Measurements from ENCODE around the gene RBM18. TPM values are rescaled to one million over a fixed set of nuclear protein-coding genes. Genes with fewer than 3 reads are reported as not detected.

Gene RBM18
- total and polyA plus RNA-seq, 8 donors, result 17.8 to 38.7 (median 28.7) TPM

DNA sequence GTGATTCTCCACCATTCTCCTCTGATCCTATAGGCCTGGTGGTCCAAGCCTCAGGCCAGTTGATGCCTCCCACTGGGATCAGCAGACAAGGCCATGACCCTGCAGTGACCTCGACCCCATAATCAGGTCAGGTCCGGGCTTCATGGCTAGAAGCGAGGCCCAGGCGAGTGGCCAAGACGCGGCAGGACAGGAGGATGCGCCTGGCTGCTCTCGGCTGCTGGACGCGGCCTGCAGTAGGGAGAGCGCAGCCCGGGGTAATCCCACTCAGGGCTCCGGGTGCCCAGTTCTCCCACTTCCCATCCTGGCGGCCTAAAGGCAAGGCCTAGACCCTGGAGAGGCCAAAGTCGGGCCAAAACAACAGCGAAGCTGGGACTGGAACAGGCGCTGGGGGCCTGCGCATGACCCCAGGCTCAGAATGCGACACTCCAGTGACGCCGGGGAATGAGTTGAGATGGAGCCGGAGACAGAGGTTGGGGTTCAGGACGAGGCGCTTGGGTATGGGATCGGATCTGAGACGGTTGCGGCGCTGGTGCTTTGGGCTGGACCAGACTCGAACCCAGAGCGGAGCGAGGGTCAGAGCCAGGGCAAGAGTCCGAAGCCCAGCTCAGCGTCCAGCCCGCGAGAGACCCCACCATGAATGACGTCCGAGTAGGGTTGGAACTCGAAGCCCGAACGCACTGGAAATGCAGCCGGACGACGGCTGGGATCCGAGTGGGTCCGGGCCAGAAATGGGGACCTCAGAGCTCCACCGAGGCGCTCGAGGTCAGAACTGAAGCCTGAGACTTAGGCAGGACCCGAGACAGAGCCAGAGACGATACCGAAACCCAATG is 39.1 kb downstream of the RBM18 start:
- Histone ChIP-seq H3K27ac (no peak overlapping the region), H3K4me1 (peaks cover 5 to 32% of the 10 kb centered on the region in 2 donors), H3K36me3 (no peaks in the 10 kb centered on the region), H3K27me3 (peaks cover 78 to 100% of the 10 kb centered on the region in 2 donors), H3K9me3 (no peaks in the 10 kb centered on the region), H3K4me3 (no peak overlapping the region)
- intact Hi-C loops (cut with DNase I), result no loop called here
- DNase-seq, result no peak
- ATAC-seq, result no peak
- TF ChIP-seq CTCF (IDR thresholded peaks at IDR 0.05), result no peak

GRCh38 chr9:122223435-122223834 is 41.2 kb downstream of the RBM18 start:
- DNase-seq (no peak), ATAC-seq (no peak)
- H3K9me3 ChIP-seq, result no peaks in the 10 kb centered on the region
- intact Hi-C loops (cut with DNase I), result no loop called here
- no peak for TF ChIP-seq CTCF (IDR thresholded peaks at IDR 0.05)
- H3K36me3 ChIP-seq, result no peaks in the 10 kb centered on the region
- H3K27ac ChIP-seq, result no peak overlapping the region
- H3K27me3 ChIP-seq, result peaks cover 84 to 100% of the 10 kb centered on the region in 2 donors
- H3K4me1 ChIP-seq, result peaks cover 22 to 43% of the 10 kb centered on the region in 2 donors
- no peak overlapping the region for H3K4me3 ChIP-seq

GRCh38 chr9:122222791-122223190 is 41.8 kb downstream of the RBM18 start:
- ATAC-seq (no peak), DNase-seq (no peak)
- no peaks in the 10 kb centered on the region for H3K9me3 ChIP-seq
- H3K4me1 ChIP-seq, result peaks cover 22 to 37% of the 10 kb centered on the region in 2 donors
- H3K27ac ChIP-seq, result no peak overlapping the region
- intact Hi-C loops (cut with DNase I), result no loop called here
- no peak for TF ChIP-seq CTCF (IDR thresholded peaks at IDR 0.05)
- no peak overlapping the region for H3K4me3 ChIP-seq
- peaks cover 84 to 100% of the 10 kb centered on the region in 2 donors for H3K27me3 ChIP-seq
- H3K36me3 ChIP-seq, result no peaks in the 10 kb centered on the region

- ATAC-seq (no peak), DNase-seq (no peak)
- Histone ChIP-seq H3K4me3 (no peak overlapping the region), H3K27me3 (peaks cover 78 to 100% of the 10 kb centered on the region in 2 donors), H3K4me1 (peaks cover 20 to 27% of the 10 kb centered on the region in 2 donors), H3K27ac (no peak overlapping the region), H3K36me3 (no peaks in the 10 kb centered on the region), H3K9me3 (no peaks in the 10 kb centered on the region)
- no peak for TF ChIP-seq CTCF (IDR thresholded peaks at IDR 0.05)
- intact Hi-C loops (cut with DNase I), result no loop called here
Observed at GRCh38 chr9:122221183-122221811, 43.3 kb downstream of the RBM18 start.

GRCh38 chr9:122220673-122221182 is 43.9 kb downstream of the RBM18 start:
- H3K27me3 ChIP-seq, result peaks cover 73 to 100% of the 10 kb centered on the region in 2 donors
- ATAC-seq (no peak), DNase-seq (no peak)
- no peak overlapping the region for H3K4me3 ChIP-seq
- intact Hi-C loops (cut with DNase I), result no loop called here
- H3K9me3 ChIP-seq, result no peaks in the 10 kb centered on the region
- no peak for TF ChIP-seq CTCF (IDR thresholded peaks at IDR 0.05)
- H3K27ac ChIP-seq, result no peak overlapping the region
- peaks cover 17 to 22% of the 10 kb centered on the region in 2 donors for H3K4me1 ChIP-seq
- no peaks in the 10 kb centered on the region for H3K36me3 ChIP-seq

Measured in left lung (tissue), 10 donors.